Muscle of arm (tissue), 12 donors: ENCODE results near the gene RBM17. TPM values are rescaled to one million over a fixed set of nuclear protein-coding genes. Genes with fewer than 3 reads are reported as not detected.
"Not testable (repeated sequence)": the region's sequence is repeated elsewhere in the genome, so short reads cannot be mapped to it uniquely, and the experiment has no call there.

Source experiments
- DNase-seq: peaks from one replicate; pipeline ENCODE4 v3.0.0-alpha.2; 2013
- polyA plus RNA-seq, 12 donors: library from polyadenylated mRNA; unstranded; fragments of 120-200 nt; gene quantifications; one replicate each; pipeline ENCODE4 v1.2.1, GENCODE V29; 2013; ENCODE audit not compliant: insufficient read length in 12 of 12

The RBM17 gene
- polyA plus RNA-seq, 12 donors = 83.1 to 835 (median 111) TPM

GRCh38 chr10:6053816-6054631 is 34.8 kb upstream of the RBM17 start:
- DNase-seq = no peak

- DNase-seq = no peak
Observed at GRCh38 chr10:6054884-6055283, 34.0 kb upstream of the RBM17 start.

GRCh38 chr10:6055929-6056328 is 32.9 kb upstream of the RBM17 start:
- DNase-seq = no peak

- no peak for DNase-seq
Observed at GRCh38 chr10:6056411-6057135, 32.3 kb upstream of the RBM17 start.

- DNase-seq = no peak
Observed at GRCh38 chr10:6058682-6059475, 30.0 kb upstream of the RBM17 start.

GRCh38 chr10:6059506-6059905 is 29.3 kb upstream of the RBM17 start:
- DNase-seq = no peak

- DNase-seq = no peak
Observed at GRCh38 chr10:6061056-6061455, 27.8 kb upstream of the RBM17 start.

- DNase-seq = no peak
Observed at GRCh38 chr10:6062101-6062771, 26.6 kb upstream of the RBM17 start, which contains the start of gene IL2RA. Gene IL2RA, minus strand, starts transcription at chr10:6062367. Its CDS starts 216 bp downstream, at chr10:6062151.

GRCh38 chr10:6064119-6064518 is 24.7 kb upstream of the RBM17 start:
- no peak for DNase-seq

- not testable (repeated sequence) for DNase-seq
Observed at GRCh38 chr10:6064726-6065125, 24.1 kb upstream of the RBM17 start.

- no peak for DNase-seq
Observed at GRCh38 chr10:6065406-6065805, 23.4 kb upstream of the RBM17 start.

- DNase-seq = no peak
Observed at GRCh38 chr10:6065835-6066234, 23.0 kb upstream of the RBM17 start.

GRCh38 chr10:6067457-6067856 is 21.4 kb upstream of the RBM17 start:
- DNase-seq = no peak

- DNase-seq = no peak
Observed at GRCh38 chr10:6068006-6068405, 20.8 kb upstream of the RBM17 start.

GRCh38 chr10:6068422-6068821 is 20.4 kb upstream of the RBM17 start:
- no peak for DNase-seq

- DNase-seq = no peak
Observed at GRCh38 chr10:6069081-6069931, 19.5 kb upstream of the RBM17 start.

GRCh38 chr10:6070660-6071059 is 18.2 kb upstream of the RBM17 start:
- no peak for DNase-seq

GRCh38 chr10:6071181-6072175 is 17.4 kb upstream of the RBM17 start:
- no peak for DNase-seq

GRCh38 chr10:6072215-6072934 is 16.5 kb upstream of the RBM17 start:
- no peak for DNase-seq
